ENCODE measurements around the gene CPNE5. TPM values are rescaled to one million over a fixed set of nuclear protein-coding genes. Genes with fewer than 3 reads are reported as not detected.

Gene CPNE5
- total and polyA plus RNA-seq, 2 experiments from 2014 or later = 0.30 to 1.2 TPM

- H3K4me1 ChIP-seq (ENCODE audit: insufficient read depth) = no peaks in the 10 kb centered on the region
- H3K9me2 ChIP-seq (replicated peaks; ENCODE audit: insufficient read depth) = no peaks in the 10 kb centered on the region
- H3K4me2 ChIP-seq = no peak overlapping the region
- no peaks in the 10 kb centered on the region for H3K9me3 ChIP-seq (ENCODE audit: low read depth)
- no peaks in the 10 kb centered on the region for H3K27me3 ChIP-seq
- TF ChIP-seq CTCF (IDR thresholded peaks at IDR 0.05; ENCODE audit: poor library complexity) (no peak), EZH2phosphoT487 (IDR thresholded peaks at IDR 0.05; ENCODE audit: low read depth, severe bottlenecking, unreplicated experiment) (no peak), EZH2 (IDR thresholded peaks at IDR 0.05; ENCODE audit: borderline replicate concordance) (no peak)
- H4K20me1 ChIP-seq (ENCODE audit: insufficient read depth, poor library complexity, severe bottlenecking) = no peaks in the 10 kb centered on the region
- H3K4me3 ChIP-seq = no peak overlapping the region
- H2AFZ ChIP-seq = no peak overlapping the region
- H3K79me2 ChIP-seq = no peaks in the 10 kb centered on the region
- H3K27ac ChIP-seq = no peak overlapping the region
- no peaks in the 10 kb centered on the region for H3K36me3 ChIP-seq (replicated peaks; ENCODE audit: insufficient read depth, low read depth)
- WGBS (ENCODE audit: low lambda C conversion rate, missing lambda C conversion rate) = 91% methylated on average over 3 of the region's 3 CpGs
- DNase-seq (ENCODE audit: low spot score) = no peak
Observed at GRCh38 chr6:36751091-36751490, 88.2 kb downstream of the CPNE5 start.

GRCh38 chr6:36749829-36750489, 89.3 kb downstream of the CPNE5 start:
- TF ChIP-seq EZH2phosphoT487 (IDR thresholded peaks at IDR 0.05; ENCODE audit: low read depth, severe bottlenecking, unreplicated experiment) (no peak), CTCF (IDR thresholded peaks at IDR 0.05; ENCODE audit: poor library complexity) (no peak), EZH2 (IDR thresholded peaks at IDR 0.05; ENCODE audit: borderline replicate concordance) (no peak)
- no peaks in the 10 kb centered on the region for H3K4me1 ChIP-seq (ENCODE audit: insufficient read depth)
- no peaks in the 10 kb centered on the region for H3K9me3 ChIP-seq (ENCODE audit: low read depth)
- H2AFZ ChIP-seq = no peak overlapping the region
- H3K27ac ChIP-seq = no peak overlapping the region
- H3K4me3 ChIP-seq = no peak overlapping the region
- H3K36me3 ChIP-seq (replicated peaks; ENCODE audit: insufficient read depth, low read depth) = no peaks in the 10 kb centered on the region
- no peaks in the 10 kb centered on the region for H3K27me3 ChIP-seq
- no peak for DNase-seq (ENCODE audit: low spot score)
- WGBS (ENCODE audit: low lambda C conversion rate, missing lambda C conversion rate) = 88% methylated on average over 5 of the region's 5 CpGs
- H4K20me1 ChIP-seq (ENCODE audit: insufficient read depth, poor library complexity, severe bottlenecking) = no peaks in the 10 kb centered on the region
- no peak overlapping the region for H3K4me2 ChIP-seq
- H3K79me2 ChIP-seq = no peaks in the 10 kb centered on the region
- H3K9me2 ChIP-seq (replicated peaks; ENCODE audit: insufficient read depth) = no peaks in the 10 kb centered on the region

- no peak for DNase-seq (ENCODE audit: low spot score)
- 88% methylated on average over 14 of the region's 14 CpGs for WGBS (ENCODE audit: low lambda C conversion rate, missing lambda C conversion rate)
- Histone ChIP-seq H3K79me2 (no peaks in the 10 kb centered on the region), H3K9me3 (ENCODE audit: low read depth) (no peaks in the 10 kb centered on the region), H3K4me2 (no peak overlapping the region), H3K27me3 (no peaks in the 10 kb centered on the region), H3K27ac (no peak overlapping the region), H3K9me2 (replicated peaks; ENCODE audit: insufficient read depth) (no peaks in the 10 kb centered on the region), H2AFZ (no peak overlapping the region), H3K36me3 (replicated peaks; ENCODE audit: insufficient read depth, low read depth) (no peaks in the 10 kb centered on the region), H3K4me1 (ENCODE audit: insufficient read depth) (peaks cover 18% of the 10 kb centered on the region), H3K4me3 (no peak overlapping the region), H4K20me1 (ENCODE audit: insufficient read depth, poor library complexity, severe bottlenecking) (no peaks in the 10 kb centered on the region)
- TF ChIP-seq EZH2phosphoT487 (IDR thresholded peaks at IDR 0.05; ENCODE audit: low read depth, severe bottlenecking, unreplicated experiment) (no peak), EZH2 (IDR thresholded peaks at IDR 0.05; ENCODE audit: borderline replicate concordance) (no peak), CTCF (IDR thresholded peaks at IDR 0.05; ENCODE audit: poor library complexity) (no peak)
Observed at GRCh38 chr6:36746251-36746650, 93.0 kb downstream of the CPNE5 start.
